HG02981 (cell line): ENCODE results near the gene PTPN6.
A peak's percentile ranks its signal among the peaks of the same experiment; 100 is the strongest.

Experiments used
- ATAC-seq: cut with Tn5 transposase; IDR thresholded peaks from one replicate; pipeline ENCODE4 v1.9.1; 2021; ENCODE audit warnings: mild to moderate bottlenecking, moderate library complexity; ENCODE audit not compliant: unreplicated experiment

The PTPN6 gene

DNA sequence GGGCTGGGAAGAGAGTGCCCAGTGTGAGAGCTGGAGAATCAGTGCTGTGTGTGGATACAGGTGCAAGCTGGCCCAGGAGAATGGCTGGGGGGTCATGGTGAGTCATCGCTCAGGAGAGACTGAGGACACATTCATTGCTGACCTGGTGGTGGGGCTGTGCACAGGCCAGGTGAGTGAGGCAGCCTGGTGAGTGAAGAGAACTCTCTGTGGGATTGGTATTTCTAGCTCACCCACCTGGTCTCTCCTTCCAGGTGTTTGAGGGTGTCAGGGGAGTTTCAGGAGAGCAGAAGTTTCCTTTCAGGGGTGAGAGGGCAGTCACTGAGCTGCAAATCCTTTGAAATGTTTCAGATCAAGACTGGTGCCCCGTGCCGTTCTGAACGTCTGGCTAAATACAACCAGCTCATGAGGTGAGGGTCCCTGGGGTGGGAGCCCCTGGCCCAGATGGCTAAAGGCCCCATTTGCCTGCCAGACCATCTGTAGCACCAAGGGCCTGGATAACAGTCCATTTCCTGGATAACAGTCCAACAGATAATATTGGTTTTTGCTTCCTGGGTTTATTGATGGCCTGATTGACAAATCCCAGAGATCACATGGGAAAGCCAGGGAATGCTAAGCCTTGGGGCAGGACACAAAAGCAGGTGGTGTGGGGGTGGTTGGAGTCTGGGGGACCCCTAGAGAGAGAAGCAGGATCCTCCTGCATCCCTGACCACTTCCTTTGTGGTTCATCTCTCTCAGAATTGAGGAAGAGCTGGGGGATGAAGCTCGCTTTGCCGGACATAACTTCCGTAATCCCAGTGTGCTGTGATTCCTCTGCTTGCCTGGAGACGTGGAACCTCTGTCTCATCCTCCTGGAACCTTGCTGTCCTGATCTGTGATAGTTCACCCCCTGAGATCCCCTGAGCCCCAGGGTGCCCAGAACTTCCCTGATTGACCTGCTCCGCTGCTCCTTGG lies 28.9 kb upstream of the PTPN6 start:
- no peak for ATAC-seq

DNA sequence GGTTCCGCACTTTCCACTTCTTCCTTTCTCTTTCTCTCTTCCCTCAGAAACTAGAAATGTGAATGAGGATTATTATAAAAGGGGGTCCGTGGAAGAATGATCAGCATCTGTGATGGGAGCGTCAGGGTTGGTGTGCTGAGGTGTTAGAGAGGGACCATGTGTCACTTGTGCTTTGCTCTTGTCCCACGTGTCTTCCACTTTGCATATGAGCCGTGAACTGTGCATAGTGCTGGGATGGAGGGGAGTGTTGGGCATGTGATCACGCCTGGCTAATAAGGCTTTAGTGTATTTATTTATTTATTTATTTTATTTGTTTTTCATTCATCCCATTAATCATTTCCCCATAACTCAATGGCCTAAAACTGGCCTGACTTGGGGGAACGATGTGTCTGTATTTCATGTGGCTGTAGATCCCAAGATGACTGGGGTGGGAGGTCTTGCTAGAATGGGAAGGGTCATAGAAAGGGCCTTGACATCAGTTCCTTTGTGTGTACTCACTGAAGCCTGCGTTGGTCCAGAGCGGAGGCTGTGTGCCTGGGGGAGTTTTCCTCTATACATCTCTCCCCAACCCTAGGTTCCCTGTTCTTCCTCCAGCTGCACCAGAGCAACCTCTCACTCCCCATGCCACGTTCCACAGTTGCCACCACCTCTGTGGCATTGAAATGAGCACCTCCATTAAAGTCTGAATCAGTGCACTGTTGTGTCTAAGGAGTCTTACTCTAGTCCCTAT lies 28.0 kb upstream of the PTPN6 start:
- no peak for ATAC-seq

DNA sequence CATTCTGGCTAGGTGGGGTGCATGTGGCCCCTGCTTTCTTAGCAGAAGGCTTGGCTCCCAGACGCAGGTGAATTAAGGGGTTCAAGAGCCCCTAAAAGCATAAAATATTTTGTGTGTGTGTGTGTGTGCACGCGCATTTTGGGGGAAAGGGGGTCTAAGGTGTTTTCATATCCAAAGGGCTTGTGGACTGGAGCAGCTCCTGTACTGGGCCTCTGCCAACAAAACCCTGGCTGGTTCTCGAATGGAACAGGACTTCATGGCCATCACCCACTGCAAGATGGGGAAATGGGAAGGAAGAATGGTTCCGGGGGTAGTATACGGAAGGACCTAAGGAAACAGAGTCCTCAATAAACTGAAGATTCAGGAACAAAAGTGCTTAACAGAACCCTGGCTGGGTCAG lies 27.3 kb upstream of the PTPN6 start:
- no peak for ATAC-seq

DNA sequence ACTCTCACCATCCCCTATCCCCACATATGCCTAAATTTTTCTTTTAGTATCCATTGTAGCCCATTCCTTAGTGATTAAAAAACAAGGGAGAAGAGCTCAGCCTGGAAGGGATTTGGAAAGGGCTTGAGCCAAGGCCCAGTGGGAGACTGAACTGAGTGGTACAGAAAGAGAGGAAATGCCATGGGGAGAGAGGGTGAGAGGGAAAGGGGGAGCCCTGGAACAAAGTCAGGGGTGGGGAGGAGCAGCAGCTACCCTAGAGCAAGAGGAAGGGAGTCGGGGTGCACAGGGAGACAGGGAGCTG lies 26.0 kb upstream of the PTPN6 start:
- no peak for ATAC-seq

DNA sequence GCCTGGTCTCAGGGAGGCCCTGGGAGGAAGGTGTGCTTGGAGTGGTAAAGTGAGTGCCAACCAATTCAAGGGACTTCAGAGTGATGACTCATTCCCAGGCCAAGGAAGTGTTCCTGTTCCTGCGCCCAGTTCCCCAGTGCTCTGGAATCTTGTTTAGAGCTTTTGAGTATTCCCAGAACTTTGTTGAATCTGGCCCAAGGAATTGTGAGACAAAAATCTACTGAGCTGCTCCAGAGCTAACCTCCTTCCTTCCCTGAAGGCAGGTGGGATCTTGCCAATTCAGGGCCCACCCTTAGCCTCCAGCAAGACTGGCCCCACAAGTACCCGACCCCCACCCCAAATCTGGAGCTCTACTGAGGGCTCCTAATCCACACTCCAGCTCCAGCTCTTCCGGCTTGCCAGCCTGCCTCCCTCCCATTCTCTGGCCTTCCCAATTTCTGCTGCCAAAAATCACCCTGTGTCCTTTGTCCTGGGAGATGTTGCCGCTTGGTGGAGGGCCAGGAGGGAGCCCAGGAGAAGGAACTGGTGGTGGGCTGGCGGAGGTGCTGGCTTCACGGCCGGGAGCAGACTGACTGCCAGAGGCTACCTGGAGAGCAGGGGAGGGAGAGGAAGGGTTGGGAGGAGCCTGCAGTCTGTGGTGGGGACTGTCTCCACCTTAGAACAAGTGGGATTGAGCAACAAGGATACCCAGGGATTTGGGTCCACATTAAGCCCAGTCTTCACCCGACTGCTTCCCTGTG lies 25.4 kb upstream of the PTPN6 start:
- ATAC-seq: no peak

DNA sequence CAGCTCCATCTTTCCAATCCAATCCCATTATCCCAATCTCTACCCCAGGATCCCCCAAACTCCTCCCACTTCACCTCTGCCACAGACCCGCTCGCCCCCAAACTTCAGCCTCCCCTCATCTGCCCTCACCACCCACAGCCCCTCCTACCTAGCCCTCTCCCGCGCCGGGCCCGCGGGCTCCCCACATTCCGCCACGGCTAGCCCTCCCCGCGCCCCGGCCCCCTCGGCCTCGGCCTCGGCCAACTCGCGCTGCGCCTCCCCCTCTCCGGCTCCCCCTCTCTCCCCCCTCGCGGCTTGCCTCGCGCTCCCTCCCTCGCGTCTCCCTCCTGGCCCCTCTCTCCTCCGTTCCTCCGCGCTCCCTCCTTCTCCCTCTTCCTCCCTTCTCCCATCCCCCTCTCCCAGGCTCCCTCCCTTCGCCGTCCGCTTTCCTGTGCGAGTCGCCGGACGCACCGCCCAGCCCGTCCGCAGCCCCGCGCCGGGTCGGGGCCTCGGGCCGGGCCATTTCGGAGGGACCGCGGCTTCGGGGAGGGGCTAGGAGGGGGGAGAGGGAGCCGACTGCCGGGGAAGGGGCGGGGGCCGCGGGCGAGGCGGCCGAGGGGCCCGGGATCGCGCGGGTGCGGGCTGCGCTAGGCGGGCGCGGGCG lies 23.7 kb upstream of the PTPN6 start, which contains the start of gene ATN1:
Gene ATN1, plus strand, starts transcription at position 581 of the 643 bp plus-strand sequence. CDS start 6,043 bp downstream, outside the sequence.
- ATAC-seq: no peak

DNA sequence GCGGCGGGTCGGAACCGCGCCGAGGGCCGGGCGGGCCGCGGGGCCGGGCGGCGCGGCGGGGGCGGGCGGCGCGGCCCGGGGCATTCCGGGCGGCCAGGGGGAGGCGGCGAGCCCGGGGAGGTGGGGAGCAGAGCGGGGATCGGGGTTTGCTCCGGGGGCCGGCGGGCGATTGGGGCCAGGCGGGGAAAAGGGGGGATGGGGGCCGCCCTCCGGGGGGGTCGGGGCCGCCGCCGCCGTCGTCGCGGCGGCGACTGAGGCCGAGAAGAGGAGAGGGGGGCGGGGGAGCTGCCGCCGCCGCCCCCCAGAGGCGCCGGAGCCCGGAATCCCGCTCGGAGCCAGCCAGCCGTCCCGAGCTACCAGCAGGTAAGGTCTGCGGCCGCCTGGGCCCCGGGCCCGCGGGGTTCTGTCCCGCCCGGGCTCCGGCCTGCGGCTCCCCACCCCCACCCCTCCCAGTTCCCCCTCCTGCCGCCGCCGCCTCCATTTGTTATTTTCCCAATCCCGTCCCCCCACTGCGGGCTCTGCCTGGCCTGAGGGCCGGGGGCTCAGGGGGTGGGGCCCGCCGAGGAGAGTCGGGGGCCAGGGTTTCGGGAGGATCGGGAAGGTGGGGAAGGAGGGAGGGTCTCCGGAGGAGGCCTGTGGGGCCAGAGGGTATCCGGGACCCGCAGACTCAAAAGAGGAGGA lies 23.0 kb upstream of the PTPN6 start:
- ATAC-seq: no peak

DNA sequence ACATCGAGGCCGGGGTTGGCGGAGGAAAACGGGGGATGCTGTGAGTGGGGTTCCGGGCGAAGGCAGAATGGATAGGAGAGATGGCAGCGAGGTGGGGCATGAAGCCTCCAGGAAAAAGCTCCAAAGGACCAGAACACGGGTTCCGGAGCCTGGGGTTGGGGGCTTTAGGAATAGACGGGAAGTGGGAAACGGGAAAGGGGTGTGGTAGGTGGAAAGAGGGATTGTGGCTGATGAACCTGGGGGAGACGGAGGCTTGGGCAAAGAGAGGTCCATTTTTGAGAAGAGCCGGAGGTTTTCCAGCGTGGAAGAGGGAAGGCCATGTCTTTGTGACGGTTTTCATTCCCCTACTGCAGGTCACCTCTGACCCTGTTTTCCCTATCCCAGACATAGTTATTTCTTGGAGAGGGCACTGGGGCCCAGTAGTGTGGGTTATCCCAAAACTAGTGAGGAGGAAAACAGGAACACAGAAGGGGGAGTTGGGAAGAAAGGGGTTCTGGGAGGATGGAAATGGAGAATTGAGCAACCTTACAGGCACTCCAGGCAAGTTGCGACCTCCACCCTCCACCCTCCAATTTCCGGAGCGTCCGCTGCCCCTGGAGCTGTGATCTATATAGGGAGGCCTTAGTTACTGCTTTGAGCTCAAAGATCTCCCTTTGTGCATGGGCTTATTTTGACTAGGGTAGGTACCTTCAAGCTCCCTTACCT lies 22.3 kb upstream of the PTPN6 start:
- ATAC-seq: no peak

DNA sequence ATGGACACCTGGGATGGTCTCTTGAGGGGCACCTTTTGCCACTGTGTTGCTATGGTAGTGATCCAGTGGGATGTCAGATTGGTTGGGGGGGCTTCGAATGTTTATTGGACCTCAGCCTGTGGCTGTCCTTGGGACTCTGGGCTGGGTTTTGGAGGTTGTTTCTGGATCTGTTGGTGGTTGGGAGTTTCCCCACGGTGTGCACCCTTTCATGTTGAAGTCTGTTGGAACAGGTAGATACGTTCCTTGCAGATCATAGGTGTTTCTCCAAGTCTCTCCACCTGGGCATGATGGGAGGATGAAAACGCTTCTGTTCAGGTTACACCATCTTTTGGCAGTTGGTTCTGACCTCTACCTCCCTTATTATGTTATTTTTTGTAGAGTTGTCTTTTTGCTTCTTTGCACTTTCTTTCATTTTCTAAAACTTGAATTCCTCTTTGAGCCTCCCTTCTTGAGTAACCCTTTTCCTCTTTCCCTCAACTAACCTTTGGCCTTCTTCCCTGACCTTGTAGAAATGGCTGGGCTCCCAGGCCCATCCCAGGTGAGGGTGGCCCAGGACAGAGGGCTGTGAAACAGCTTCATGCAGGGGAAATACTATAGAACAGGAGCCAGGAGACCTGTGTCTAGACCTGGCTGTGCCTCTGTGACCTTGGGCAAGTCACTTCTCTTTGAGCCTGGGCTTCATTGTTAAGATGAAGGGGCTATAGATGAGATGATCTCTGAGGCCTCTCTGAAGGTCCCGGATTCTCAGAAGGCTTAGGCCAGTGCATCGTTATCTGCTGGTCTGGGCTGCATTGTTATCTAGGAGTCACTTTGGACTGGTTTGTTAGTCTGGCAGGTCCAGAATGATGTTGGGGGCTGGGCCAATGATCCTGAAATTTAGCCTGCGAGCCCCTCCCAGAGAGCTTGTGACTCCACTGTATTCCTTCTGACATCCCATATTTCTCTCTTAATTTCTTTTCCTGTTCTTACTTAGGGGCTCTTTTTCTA lies 21.4 kb upstream of the PTPN6 start:
- ATAC-seq: no peak

DNA sequence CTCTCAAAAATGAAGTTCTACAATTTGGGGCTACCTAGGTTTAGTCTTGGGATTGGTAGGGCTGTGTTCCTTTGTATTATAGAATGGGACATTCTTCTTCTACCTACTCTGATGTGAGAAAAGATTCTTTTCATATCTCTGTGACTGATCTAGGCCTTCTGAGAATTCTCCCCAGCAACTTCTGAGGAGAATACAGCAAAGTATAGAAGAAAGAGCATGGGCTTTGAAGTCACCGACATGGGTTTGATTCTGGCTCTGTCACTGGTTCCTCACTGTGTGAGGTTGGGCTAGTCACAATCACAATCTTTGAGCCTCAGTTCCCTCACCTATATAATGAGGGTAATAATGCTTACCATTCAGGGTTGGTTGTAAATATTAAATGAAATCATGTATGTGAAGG lies 18.4 kb upstream of the PTPN6 start:
- ATAC-seq: no peak

DNA sequence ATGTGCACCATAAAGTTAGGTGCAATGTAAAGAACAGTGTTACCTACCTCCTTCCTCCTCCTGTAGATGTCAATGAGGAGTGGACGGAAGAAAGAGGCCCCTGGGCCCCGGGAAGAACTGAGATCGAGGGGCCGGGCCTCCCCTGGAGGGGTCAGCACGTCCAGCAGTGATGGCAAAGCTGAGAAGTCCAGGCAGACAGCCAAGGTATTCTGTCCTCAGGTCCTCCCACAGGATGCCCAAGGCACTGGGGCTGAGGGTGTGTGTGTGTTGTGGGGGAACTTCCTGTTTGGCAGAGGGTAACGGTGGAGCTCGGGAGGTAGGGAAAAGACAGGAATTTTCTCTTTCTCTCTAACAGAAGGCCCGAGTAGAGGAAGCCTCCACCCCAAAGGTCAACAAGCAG lies 17.0 kb upstream of the PTPN6 start:
- no peak for ATAC-seq

DNA sequence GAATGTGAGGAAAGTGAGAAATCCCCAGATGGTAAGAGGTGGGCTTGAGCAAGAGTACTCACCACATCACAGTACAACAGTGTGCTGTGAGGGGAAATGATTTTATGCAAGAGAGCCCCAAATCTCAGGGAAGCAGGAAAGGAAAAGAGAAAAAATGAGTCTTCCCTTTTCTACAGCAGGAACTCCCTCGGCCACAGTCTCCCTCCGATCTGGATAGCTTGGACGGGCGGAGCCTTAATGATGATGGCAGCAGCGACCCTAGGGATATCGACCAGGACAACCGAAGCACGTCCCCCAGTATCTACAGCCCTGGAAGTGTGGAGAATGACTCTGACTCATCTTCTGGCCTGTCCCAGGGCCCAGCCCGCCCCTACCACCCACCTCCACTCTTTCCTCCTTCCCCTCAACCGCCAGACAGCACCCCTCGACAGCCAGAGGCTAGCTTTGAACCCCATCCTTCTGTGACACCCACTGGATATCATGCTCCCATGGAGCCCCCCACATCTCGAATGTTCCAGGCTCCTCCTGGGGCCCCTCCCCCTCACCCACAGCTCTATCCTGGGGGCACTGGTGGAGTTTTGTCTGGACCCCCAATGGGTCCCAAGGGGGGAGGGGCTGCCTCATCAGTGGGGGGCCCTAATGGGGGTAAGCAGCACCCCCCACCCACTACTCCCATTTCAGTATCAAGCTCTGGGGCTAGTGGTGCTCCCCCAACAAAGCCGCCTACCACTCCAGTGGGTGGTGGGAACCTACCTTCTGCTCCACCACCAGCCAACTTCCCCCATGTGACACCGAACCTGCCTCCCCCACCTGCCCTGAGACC lies 15.6 kb upstream of the PTPN6 start:
- ATAC-seq: no peak

DNA sequence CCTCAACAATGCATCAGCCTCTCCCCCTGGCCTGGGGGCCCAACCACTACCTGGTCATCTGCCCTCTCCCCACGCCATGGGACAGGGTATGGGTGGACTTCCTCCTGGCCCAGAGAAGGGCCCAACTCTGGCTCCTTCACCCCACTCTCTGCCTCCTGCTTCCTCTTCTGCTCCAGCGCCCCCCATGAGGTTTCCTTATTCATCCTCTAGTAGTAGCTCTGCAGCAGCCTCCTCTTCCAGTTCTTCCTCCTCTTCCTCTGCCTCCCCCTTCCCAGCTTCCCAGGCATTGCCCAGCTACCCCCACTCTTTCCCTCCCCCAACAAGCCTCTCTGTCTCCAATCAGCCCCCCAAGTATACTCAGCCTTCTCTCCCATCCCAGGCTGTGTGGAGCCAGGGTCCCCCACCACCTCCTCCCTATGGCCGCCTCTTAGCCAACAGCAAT lies 14.9 kb upstream of the PTPN6 start:
- ATAC-seq: no peak

DNA sequence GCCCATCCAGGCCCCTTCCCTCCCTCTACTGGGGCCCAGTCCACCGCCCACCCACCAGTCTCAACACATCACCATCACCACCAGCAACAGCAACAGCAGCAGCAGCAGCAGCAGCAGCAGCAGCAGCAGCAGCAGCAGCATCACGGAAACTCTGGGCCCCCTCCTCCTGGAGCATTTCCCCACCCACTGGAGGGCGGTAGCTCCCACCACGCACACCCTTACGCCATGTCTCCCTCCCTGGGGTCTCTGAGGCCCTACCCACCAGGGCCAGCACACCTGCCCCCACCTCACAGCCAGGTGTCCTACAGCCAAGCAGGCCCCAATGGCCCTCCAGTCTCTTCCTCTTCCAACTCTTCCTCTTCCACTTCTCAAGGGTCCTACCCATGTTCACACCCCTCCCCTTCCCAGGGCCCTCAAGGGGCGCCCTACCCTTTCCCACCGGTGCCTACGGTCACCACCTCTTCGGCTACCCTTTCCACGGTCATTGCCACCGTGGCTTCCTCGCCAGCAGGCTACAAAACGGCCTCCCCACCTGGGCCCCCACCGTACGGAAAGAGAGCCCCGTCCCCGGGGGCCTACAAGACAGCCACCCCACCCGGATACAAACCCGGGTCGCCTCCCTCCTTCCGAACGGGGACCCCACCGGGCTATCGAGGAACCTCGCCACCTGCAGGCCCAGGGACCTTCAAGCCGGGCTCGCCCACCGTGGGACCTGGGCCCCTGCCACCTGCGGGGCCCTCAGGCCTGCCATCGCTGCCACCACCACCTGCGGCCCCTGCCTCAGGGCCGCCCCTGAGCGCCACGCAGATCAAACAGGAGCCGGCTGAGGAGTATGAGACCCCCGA lies 14.3 kb upstream of the PTPN6 start:
- ATAC-seq: no peak

DNA sequence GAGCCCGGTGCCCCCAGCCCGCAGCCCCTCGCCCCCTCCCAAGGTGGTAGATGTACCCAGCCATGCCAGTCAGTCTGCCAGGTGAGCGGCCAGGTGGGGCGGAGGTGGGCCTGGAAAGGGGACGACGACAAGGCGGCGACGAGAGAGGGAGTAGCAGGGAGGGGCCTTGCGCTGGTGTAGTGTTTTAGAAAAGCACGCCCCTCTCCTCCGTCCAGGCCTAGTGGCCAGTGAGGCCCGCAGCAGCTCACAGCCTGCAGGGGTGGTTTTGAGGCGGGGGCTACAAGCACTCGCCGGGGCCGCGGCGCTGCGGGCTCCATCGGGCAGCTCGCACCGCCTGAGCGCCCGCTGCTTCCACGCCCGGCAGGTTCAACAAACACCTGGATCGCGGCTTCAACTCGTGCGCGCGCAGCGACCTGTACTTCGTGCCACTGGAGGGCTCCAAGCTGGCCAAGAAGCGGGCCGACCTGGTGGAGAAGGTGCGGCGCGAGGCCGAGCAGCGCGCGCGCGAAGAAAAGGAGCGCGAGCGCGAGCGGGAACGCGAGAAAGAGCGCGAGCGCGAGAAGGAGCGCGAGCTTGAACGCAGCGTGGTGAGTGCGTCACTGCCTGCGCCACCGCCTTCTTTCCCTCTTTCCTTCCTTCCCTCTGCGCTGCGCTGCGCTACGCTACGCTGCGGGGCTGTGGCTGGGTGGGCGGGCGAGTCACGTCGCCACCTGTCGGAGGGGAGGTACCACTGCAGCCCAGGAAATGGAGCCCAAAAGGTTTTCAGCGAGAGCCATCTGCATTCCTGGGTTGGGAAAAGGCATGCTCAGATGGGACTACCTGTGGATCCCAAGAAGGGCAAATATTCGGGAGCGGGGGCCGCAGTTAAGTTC lies 13.4 kb upstream of the PTPN6 start:
- peak; percentile 84 for ATAC-seq
